Measurements from ENCODE around the gene GNG3.

The GNG3 gene

DNA sequence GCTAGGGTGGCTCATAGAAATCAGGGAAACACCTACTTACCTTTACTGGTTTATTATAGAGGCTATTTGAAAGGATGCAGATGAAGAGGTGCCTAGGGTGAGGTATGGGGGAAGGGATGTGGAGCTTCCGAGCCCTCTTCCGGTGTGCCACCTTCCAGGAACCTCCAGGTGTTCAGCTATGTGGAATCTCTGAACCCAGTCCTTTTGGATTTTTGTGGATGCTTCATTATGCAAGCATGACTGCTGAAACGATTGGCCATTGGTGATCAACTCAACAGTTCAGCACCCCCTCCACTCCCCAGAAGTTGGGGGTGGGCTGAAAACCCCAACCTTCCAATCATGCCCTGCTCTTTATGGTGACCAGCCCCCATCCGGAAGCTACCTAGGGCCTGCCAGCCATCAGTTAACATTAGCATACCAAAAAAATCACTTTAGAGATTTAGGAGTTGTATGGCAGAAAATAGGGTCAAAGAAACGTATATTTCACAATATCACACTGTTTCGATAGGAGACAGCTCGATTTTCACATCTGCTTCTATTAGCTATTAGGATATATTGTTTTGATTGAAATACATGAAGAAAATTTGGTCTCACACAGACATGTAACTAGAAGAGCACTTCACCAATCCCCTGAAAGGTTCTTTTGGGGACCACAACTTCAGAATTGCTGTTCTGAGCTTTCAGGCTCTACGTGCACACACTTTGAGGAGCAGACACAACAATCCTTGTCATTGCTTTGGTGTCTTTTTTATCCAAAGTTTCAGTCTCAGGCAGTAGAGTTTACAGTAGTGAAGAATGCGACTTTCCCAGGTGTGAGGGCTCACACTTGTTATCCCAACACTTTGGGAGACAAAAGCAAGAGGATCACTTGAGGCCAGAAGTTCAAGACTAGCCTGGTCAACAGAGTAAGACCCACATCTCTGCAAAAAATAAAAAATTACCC, 50.6 kb downstream of the GNG3 start:
- Histone ChIP-seq H3K36me3 (ENCODE audit: control insufficient read depth, insufficient read depth, low read length) (peaks cover 3% of the 10 kb centered on the region), H3K27ac (ENCODE audit: low read depth, low read length) (no peak overlapping the region), H3K4me3 (ENCODE audit: low read length) (no peak overlapping the region), H3K27me3 (ENCODE audit: control insufficient read depth, insufficient read depth, low read length) (no peaks in the 10 kb centered on the region), H3K4me1 (ENCODE audit: control insufficient read depth, insufficient read depth, low read length) (peaks cover 12% of the 10 kb centered on the region), H3K9ac (ENCODE audit: low read length) (no peak overlapping the region)
